HG03469 (cell line): ENCODE data around the gene KRT34.
"Not testable (repeated sequence)": the region's sequence is repeated elsewhere in the genome, so short reads cannot be mapped to it uniquely, and the experiment has no call there.

Source experiments
- ATAC-seq: cut with Tn5 transposase; IDR thresholded peaks from one replicate; pipeline ENCODE4 v1.9.1; 2021; ENCODE audit warnings: mild to moderate bottlenecking, moderate library complexity, moderate number of reproducible peaks; ENCODE audit not compliant: unreplicated experiment

The KRT34 gene

GRCh38 chr17:41369023-41369422 lies 13.1 kb downstream of the KRT34 start:
- no peak for ATAC-seq

DNA sequence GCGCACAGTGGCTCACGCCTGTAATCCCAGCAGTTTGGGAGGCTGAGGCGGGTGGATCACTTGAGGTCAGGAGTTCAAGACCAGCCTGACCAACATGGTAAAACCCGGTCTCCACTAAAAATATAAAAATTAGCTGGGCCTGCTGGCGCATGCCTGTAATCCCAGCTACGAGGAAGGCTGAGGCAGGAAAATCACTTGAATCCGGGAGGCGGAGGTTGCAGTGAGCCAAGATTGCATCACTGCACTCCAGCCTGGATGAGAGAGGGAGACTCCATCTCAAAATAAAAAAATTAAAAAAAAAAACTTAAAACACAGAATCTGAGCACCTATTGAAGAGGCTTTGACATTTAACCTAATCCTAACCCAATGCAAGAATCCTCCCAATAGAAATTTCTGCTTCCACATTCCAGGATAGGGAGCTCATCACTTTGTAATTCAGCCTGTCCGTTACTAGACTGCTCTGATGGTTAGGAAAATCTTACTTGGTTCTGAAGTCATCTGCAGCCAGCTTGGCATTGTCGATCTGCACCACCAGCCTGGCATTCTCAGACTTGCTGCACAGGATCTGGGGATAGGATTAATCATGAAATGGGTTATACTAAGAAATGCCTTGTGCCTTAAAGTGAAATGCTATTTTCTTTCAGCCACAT lies 14.6 kb downstream of the KRT34 start:
- no peak for ATAC-seq

GRCh38 chr17:41366070-41366469 lies 16.0 kb downstream of the KRT34 start:
- ATAC-seq = no peak

GRCh38 chr17:41363881-41364280 lies 18.2 kb downstream of the KRT34 start:
- ATAC-seq = no peak

DNA sequence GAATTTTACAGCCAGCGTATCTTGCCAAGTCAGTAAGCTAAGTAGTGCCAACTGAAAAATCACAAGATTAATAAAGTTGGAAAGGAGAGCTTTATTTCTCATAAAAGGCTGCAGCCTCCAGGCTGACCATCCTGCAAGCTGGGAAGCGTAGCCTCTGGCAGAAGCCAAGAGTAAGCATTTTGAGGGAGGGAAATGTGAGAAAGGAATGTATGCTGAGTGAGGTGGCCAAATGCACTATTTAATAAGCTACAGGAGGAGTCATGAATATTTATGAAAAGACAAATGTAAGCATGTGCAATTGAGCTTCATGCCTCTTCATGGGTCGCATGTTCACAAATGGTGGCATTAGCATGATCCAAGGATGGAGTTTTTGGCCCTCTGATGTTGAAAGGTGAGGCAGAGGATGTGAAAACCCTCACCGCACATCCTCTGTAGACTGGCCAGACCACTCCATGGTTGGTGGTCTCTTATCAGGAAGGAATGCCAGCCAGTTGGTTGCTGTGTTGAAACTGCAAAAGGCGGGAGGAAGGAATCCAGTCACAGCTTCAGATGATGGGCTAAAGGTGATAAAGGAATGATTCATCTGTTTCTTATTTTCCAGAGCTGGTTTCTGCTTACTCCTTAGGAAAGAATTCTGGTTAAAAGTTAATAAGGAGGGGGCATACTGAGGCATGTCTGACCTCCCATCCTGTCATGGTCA lies 21.7 kb downstream of the KRT34 start:
- ATAC-seq = no peak

DNA sequence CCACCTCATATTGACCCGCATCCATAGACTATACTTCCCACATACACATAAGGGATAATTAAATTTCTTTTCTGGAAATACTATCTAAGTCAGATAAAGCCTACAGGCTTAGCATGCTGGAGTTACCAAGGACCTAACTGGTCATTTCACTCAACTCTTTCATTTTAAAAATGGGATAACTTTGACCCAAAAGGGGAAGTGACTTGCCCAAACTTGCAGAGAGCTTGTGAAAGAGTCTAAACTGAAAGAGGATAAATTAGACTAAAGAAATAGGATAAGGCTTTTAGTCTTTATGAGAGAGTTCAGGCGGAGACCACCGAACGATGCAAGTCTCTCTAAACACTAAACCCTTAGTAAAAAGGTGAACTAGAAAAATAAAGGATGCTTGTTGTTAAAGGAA lies 27.6 kb downstream of the KRT34 start:
- no peak for ATAC-seq

DNA sequence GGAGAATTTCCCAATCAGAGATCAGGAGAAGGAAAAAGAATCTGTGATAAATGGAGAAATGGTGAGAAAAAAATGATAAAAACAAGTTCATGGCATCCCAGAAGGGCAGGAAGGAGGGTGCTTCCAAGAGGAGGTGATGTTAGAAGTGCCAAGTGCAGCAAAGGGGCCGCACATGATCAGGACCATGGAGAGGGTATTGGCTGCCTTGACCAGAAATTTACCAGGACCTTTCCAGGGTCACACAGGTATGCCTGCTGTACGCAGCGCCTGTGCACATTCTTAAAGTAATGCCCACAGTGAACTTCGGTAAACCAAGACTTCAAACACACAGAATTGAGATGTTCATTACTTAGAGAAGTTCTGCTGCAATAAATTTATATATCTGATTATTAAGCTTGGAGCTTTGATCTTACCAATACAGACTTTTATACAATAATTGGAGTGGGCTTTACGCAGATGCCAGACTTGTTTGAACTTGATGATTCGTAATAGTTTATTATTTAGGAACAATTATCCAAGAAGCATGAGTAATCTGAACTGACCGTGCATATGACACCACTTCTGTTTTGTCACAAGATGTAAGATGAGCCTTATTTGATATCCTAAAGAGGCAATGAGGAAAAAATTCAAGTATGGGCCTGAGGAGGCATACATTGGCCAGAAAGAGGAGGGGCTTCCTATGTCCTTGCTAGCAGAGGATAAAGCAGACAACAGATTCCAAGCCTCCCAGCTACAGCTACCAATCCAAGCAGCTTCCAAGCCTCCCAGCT lies 29.3 kb downstream of the KRT34 start:
- no peak for ATAC-seq

- no peak for ATAC-seq
Observed at GRCh38 chr17:41351177-41351576, 30.9 kb downstream of the KRT34 start.

GRCh38 chr17:41350381-41350878 lies 31.7 kb downstream of the KRT34 start, which contains the start of gene KRT33A:
KRT33A (minus strand) TSS chr17:41350828; CDS start chr17:41350767, 61 bp downstream.
- ATAC-seq = not testable (repeated sequence)

GRCh38 chr17:41347869-41348760 lies 34.0 kb downstream of the KRT34 start:
- no peak for ATAC-seq

DNA sequence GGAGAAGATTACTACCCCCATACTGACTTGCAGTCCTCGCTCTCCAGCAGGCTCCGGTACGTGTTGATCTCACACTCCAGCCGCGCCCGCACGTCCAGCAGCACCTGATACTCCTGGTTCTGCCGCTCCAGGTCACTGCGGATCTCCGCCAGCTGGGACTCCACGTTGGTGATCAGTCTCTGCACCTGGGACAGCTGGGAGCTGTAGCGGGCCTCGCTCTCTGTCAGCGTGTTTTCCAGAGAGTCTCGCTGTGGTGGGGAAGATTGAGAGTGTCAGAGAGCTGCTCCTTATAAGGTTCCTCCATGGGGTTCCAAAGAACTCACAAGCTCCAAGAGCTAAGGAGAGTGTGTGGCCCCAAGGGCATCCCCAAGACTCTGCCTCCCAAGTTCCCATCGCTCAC lies 35.7 kb downstream of the KRT34 start:
- ATAC-seq = not testable (repeated sequence)

DNA sequence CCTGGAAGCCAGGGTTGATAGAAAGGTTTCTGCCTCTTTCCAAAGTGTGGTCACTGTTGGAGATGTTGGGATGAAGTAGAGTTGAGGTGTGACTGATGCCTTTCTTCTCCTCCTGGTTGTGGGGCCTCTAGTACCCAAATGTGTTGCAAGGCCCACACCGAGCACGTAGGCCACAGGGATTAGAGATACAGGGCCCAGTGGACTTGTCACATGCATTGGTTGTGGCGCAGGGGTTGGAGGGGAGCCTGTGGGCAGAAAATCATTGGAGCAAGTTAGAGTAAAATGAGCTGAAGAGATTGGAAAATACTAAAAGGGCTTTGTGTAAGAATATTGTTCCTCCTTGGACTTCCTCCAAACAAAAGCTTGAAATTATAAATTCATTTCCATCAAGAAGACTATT lies 36.1 kb downstream of the KRT34 start:
- ATAC-seq = no peak

- ATAC-seq = no peak
Observed at GRCh38 chr17:41343029-41343428, 39.1 kb downstream of the KRT34 start.

DNA sequence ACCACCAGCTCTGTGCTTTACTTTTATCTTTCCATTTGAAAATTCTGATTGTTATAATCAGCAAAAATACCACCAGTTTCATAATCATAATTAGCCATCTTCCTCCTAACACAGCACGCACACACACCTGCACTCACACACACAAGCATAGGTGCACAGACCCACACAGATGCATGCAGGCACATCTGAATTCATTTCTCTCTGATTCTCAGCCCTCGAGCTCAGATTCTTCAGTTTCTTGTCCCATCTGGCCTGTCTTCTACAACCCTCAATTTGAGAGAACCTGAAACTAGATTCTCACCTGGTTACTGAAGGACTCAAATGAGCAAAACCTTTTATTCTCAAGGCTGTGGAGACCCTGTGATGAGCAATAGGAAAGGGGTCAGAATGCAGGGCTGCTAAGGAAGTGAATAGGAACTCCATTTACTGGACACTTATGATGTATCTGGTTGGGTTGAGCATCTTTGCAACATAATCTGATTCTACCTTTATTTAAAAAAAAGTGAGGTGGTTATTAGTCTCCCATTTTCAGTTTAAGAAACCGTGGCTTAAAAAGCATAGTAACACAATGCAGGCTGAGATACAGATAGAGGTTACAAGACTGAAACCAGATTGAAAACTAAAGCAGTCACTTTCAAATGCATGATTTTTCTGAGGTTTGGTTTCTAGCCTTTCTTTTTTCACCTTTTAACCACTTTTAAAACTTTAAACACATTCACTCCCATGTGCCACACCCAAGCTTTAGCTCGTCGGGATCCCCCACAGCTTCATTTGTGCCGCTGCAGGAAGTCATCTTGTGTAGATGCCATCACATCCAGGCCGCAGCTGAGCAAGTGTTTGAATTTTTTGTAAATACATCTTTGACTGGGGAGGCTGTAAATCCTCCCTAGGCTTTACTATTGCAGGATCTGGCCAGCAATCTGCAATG lies 40.9 kb downstream of the KRT34 start:
- no peak for ATAC-seq

DNA sequence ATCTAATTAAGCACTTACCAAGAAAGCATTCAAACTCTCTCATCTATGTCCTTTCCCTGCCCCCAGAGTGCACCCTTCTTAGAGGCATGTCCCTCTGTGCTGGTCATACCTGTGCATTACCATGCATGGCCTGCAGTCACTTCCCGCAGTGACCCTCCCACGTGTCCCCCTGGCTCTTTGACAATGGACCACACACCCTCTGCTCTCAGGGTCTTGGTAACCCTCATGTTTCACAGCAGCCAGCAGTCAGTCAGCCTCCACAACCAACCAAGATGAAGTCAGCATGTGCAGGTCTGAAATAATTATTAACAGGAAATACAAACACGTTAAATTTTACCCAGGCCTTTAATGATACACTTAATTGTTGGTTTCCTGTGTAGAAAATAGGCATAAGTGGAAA lies 41.6 kb downstream of the KRT34 start:
- ATAC-seq = no peak

DNA sequence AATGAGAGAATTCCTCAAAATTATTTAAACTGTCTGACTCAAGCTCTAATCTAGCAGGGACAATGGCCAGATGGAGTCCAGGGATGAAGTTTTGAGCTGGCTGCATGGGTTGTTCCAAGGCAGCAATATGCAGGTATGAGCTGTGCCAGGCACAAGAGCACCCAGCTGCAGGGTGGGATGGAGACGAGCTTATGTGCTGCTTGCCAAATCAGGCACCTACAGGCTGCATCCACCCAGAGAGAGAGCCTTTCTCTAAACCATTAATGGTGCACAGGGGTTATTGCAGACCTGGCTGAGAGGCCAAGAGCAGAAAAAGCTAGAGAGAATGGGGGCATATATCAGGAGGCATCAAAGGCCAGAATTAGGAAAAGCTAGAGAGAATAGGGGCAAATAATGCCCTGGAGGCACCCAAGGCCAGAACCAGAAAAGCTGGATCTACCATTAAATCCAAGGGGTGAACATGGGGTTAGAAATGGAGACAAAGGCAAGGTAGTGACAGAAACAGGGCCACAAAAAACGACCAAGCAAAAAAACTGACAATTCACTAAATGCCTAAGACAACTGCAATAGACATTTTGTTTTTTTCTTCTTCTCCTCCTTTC lies 42.4 kb downstream of the KRT34 start:
- ATAC-seq = no peak

DNA sequence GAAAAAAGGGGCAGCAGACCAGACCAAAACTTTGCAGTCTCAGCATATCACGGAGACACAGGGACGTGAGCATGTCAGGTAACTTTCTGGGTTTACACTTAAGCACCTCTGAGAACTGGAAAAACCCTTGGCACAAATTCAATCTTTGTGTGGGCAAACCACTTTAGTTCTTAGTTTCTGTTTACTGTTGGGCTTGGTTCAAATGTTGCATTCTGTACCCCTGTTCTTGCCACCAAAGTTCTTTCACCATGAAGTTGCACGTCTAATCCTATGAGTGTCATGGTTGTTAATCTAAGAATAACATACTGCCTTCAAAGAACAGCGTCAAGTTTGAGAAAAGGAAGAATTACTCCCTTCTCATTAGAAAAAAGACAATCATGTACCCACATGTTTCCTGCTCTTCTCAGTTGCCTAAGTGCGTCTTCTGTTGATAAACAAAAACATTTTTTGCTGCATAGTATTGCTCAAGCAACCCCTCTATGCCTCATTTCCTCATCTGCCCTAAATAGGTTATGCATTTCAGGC lies 43.1 kb downstream of the KRT34 start:
- ATAC-seq = no peak

GRCh38 chr17:41335747-41336146 lies 46.4 kb downstream of the KRT34 start:
- no peak for ATAC-seq
